Measurements from ENCODE around the gene TJAP1.
"Not testable (repeated sequence)": the region's sequence is repeated elsewhere in the genome, so short reads cannot be mapped to it uniquely, and the experiment has no call there.

TJAP1 gene

DNA sequence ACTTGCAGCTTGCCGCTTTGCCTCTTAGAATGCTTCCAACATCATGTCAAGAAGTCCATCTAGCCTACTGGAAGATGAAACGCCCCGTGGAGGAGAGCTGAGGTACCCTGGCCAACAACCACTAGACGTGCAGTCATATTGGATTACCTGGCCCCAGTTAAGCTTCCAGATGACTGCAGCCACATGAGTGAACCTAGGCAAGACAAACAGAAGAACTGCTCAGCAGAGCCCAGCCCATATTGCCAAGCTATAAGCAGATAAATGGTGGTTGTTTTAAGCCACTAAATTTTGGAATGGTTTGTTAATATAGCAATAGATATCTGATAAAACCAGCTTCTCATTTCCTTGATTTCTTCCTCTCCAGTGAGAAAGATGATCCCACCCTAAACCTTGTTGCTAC, 17.3 kb upstream of the TJAP1 start:
- TF ChIP-seq, protein P1, sequence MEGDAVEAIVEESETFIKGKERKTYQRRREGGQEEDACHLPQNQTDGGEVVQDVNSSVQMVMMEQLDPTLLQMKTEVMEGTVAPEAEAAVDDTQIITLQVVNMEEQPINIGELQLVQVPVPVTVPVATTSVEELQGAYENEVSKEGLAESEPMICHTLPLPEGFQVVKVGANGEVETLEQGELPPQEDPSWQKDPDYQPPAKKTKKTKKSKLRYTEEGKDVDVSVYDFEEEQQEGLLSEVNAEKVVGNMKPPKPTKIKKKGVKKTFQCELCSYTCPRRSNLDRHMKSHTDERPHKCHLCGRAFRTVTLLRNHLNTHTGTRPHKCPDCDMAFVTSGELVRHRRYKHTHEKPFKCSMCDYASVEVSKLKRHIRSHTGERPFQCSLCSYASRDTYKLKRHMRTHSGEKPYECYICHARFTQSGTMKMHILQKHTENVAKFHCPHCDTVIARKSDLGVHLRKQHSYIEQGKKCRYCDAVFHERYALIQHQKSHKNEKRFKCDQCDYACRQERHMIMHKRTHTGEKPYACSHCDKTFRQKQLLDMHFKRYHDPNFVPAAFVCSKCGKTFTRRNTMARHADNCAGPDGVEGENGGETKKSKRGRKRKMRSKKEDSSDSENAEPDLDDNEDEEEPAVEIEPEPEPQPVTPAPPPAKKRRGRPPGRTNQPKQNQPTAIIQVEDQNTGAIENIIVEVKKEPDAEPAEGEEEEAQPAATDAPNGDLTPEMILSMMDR (conservative IDR thresholded peaks at IDR 0.05): no peak
- TF ChIP-seq ZFX (IDR thresholded peaks at IDR 0.05): no peak
- H3K27ac ChIP-seq: no peak overlapping the region

DNA sequence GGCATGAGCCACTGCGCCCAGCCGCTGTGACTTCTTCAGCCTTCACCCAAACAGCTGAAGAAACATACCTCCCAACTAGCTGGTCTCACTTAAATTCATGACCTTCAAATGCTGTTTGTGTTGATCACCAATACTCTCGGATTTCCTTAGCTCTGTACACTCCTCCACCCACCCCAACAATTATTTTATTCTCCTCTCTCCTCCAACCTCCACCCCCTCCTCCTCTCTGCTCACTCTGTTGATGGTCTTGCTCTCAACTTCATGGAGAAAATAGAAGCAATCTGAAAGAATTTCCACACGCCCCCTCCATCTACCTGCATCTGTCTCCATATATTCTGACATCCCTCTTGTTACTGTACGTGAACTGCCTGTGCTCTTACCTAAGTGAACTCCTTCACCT, 15.4 kb upstream of the TJAP1 start:
- no peak for TF ChIP-seq ZFX (IDR thresholded peaks at IDR 0.05)
- TF ChIP-seq, protein P1 (conservative IDR thresholded peaks at IDR 0.05): no peak
- no peak overlapping the region for H3K27ac ChIP-seq

DNA sequence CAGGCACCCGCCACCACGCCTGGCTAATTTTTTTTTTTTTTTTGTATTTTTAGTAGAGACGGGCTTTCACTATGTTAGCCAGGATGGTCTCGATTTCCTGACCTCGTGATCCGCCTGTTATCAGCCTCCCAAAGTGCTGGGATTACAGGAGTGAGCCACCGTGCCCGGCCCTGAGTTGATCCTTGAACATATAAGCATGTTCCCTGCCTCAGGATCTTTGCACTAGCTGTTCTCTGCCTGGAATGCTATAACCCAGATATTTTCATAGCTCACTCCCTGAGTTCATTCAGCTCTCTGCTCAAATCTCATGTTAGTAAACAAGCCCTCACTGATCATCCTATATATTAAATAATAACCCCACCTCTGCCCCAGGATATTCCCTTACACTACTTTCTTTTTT, 13.0 kb upstream of the TJAP1 start:
- no peak overlapping the region for H3K27ac ChIP-seq
- TF ChIP-seq ZFX (IDR thresholded peaks at IDR 0.05): no peak

DNA sequence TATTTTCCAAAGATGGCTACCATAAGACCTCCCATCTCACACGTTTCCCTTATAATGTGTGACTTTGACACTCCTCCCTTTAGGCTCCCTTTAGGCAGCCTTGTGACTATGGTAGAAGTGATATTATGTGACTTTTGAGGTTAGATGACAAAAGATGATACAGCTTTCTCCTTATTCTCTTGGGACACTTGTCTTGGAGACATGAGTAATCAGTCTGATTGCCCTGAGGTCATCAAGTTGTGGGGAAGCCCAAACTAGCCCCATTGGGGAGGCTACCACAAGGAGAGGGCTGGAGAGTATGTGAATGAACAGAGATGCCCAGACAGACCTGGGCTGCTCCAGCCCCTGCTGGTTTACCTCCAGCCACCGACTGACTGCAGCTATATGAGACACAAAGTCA, 11.4 kb upstream of the TJAP1 start:
- H3K27ac ChIP-seq: no peak overlapping the region
- TF ChIP-seq, protein P1 (conservative IDR thresholded peaks at IDR 0.05): no peak
- no peak for TF ChIP-seq ZFX (IDR thresholded peaks at IDR 0.05)

DNA sequence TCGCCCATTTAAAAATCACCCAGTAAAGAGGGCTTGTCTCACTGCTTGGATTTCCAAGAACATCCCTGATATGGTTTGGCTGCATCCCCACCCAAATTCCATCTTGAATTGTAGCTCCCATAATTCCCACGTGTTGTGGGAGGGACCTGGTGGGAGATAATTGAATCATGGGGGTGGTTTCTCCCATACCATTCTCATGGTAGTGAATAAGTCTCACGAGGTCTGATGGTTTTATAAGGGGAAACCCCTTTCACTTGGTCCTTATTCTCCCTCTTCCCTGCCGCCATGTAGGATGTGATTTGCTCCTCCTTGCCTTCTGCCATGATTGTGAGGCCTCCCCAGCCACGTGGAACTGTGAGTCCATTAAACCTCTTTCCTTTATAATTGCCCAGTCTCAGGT, 10.1 kb upstream of the TJAP1 start:
- H3K27ac ChIP-seq: not testable (repeated sequence)

DNA sequence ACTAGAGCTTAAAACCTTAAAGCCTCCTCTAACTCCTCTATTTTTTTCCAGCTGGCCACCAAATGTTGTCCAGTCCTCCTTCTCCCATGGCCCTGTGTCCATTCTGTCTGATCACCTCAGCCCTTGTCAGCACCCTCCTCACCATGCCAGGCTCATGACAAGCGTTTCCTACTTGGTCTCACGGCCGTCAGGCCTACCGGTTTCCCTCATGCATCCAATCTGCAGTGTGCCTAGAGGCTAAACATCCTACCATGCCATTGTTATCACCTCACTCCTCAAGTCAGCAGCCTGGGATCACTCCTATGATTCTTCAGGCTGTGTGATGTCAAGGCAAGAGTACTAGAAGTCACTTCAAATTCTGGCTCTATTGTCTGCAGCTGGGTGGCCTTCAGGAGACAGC, 9.6 kb upstream of the TJAP1 start:
- no peak overlapping the region for H3K27ac ChIP-seq
- no peak for TF ChIP-seq ZFX (IDR thresholded peaks at IDR 0.05)

DNA sequence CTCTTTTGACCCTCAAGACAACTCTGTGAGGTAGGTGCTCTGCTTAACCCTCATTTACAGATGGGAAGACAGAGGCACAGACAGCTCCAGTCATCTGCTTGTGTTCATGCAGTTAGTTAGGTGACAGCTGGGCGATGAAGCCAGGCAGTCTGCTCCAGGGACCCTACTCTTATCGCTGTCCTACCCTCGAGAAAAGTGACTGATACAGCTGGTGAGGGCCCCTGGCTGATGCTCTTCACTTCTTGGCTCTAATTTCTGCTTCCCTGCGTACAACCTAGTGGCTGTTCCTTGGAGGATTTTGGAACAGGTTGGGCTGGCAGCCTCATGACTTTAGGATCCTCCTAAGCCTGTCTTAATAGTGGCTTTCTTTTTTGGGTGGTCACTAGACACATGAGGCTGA, 9.1 kb upstream of the TJAP1 start:
- no peak for TF ChIP-seq ZFX (IDR thresholded peaks at IDR 0.05)
- TF ChIP-seq, protein P1 (conservative IDR thresholded peaks at IDR 0.05): no peak
- H3K27ac ChIP-seq: no peak overlapping the region

DNA sequence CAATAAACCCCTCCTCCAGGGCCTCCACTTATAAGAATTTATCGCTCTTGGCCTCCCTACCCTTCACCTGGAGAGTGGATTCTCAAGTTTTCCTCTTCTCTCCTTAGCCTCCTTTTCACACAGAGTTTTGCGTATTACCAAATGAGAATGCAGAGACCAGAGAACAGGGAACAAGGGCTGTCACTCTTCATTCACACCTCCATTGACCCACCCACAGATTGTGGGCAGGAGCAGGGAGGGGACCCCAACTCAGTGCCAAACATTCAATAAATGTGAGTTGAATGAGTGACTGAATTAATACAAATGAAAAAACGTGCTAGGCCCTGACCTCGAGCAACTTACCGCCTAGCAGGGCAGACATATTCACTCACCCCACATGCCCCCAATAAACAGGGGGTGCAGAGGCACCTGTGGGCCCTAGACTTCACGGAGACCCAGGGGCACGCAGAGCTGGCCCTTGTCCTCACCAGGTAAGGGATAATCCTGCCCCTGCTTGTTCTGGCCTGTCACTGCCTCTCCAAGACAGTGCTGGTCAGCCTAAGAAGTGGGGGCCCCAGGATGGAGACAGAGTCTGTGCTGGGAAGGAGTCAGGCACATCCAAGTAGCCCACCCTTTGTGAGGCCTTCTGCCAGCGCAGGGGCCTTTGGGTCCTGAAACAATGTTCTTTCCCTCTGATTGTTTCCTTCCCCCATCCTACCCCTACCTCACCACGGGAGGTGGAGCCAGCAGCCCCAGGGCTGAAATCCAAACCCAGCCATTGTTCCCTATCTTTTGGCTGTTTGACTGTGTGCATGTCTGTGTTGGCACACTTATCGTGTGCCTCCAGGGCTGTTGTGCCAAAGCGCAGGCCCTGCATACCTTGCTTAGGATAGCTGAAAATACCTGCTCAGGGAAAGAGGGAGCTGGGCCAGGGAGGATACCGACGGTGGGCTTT, 8.4 kb upstream of the TJAP1 start:
- H3K27ac ChIP-seq: no peak overlapping the region
- TF ChIP-seq, protein P1 (conservative IDR thresholded peaks at IDR 0.05): no peak
- no peak for TF ChIP-seq ZFX (IDR thresholded peaks at IDR 0.05)

DNA sequence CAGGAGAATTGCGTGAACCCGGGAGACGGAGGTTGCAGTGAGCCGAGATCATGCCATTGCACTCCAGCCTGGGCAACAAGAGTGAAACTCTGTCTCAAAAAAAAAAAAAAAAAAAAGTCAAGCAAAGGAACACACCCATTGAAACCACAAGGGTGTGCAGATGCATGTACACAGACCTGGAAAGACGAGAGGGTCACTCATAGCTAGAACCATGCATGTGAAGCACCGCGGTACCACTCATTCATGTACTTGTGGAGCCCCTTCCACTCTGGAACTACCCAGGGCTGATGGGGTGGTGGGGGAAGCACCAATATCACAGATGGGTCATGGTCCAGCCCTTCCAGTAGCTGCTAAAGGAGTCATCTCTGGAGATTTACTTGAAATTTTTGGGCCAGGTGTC, 7.4 kb upstream of the TJAP1 start:
- TF ChIP-seq ZFX (IDR thresholded peaks at IDR 0.05): no peak
- TF ChIP-seq, protein P1 (conservative IDR thresholded peaks at IDR 0.05): no peak
- no peak overlapping the region for H3K27ac ChIP-seq

All from C4-2B (cell line).